Nephron progenitor cell (in vitro differentiated cells): ENCODE measurements around the gene KBTBD4.

ENCODE experiments used
- DNase-seq: peaks from one replicate; pipeline ENCODE4 v3.0.0; 2021
- H3K27ac Mint-ChIP-seq: 2 replicates; pipeline ENCODE4 v1.8.0; 2021; ENCODE audit warnings: mild to moderate bottlenecking, moderate library complexity, mixed read lengths
- H3K27me3 Mint-ChIP-seq: 2 replicates; pipeline ENCODE4 v1.8.0; 2021; ENCODE audit warnings: mild to moderate bottlenecking, low read depth, mixed read lengths; ENCODE audit not compliant: poor library complexity
- H3K36me3 Mint-ChIP-seq: 2 replicates; pipeline ENCODE4 v1.8.0; 2021; ENCODE audit warnings: low read depth, mixed read lengths
- H3K4me1 Mint-ChIP-seq: 2 replicates; pipeline ENCODE4 v1.8.0; 2021; ENCODE audit warnings: mixed read lengths
- H3K4me3 Mint-ChIP-seq: 2 replicates; pipeline ENCODE4 v1.8.0; 2021; ENCODE audit warnings: mild to moderate bottlenecking, moderate library complexity, mixed read lengths
- H3K9me3 Mint-ChIP-seq: 2 replicates; pipeline ENCODE4 v1.8.0; 2021; ENCODE audit warnings: mild to moderate bottlenecking, moderate library complexity, mixed read lengths
- CTCF ChIP-seq: fragments of 200-600 bp; sonication (generic); IDR thresholded peaks from 2 replicates; pipeline ENCODE4 v1.5.0; 2021; ENCODE audit warnings: antibody characterized with exemption

KBTBD4 gene

GRCh38 chr11:47578524-47579494, at the start of gene KBTBD4, which contains the start of gene NDUFS3:
TSS of gene KBTBD4 (minus strand) at chr11:47578970. CDS start at chr11:47578951, 19 bp downstream.
TSS of gene NDUFS3 (plus strand) at chr11:47579074. CDS start at chr11:47579092, 18 bp downstream.
- H3K36me3 Mint-ChIP-seq = peaks cover 59% of the 10 kb centered on the region
- peak within 1 kb of the TSS; percentile 100 for H3K27ac Mint-ChIP-seq
- no peak for TF ChIP-seq CTCF
- no peaks in the 10 kb centered on the region for H3K27me3 Mint-ChIP-seq
- peak; percentile 96 for DNase-seq
- H3K4me1 Mint-ChIP-seq = peaks cover 43% of the 10 kb centered on the region
- H3K9me3 Mint-ChIP-seq = no peaks in the 10 kb centered on the region
- peak within 1 kb of the TSS; percentile 98 for H3K4me3 Mint-ChIP-seq

GRCh38 chr11:47628026-47628425, 49.3 kb upstream of the KBTBD4 start:
- H3K4me3 Mint-ChIP-seq = no peak overlapping the region
- H3K4me1 Mint-ChIP-seq = no peaks in the 10 kb centered on the region
- peaks cover 71% of the 10 kb centered on the region for H3K36me3 Mint-ChIP-seq
- H3K9me3 Mint-ChIP-seq = no peaks in the 10 kb centered on the region
- H3K27me3 Mint-ChIP-seq = no peaks in the 10 kb centered on the region
- H3K27ac Mint-ChIP-seq = no peak overlapping the region
- no peak for TF ChIP-seq CTCF
- DNase-seq = no peak

- Mint-ChIP-seq H3K4me3 (no peak overlapping the region), H3K27ac (no peak overlapping the region), H3K27me3 (no peaks in the 10 kb centered on the region), H3K9me3 (no peaks in the 10 kb centered on the region), H3K36me3 (peaks cover 71% of the 10 kb centered on the region), H3K4me1 (no peaks in the 10 kb centered on the region)
- no peak for DNase-seq
- TF ChIP-seq CTCF = no peak
Measured at GRCh38 chr11:47626234-47626633, 47.5 kb upstream of the KBTBD4 start.

- H3K9me3 Mint-ChIP-seq = no peaks in the 10 kb centered on the region
- H3K27me3 Mint-ChIP-seq = no peaks in the 10 kb centered on the region
- no peak for TF ChIP-seq CTCF
- DNase-seq = no peak
- no peaks in the 10 kb centered on the region for H3K4me1 Mint-ChIP-seq
- no peak overlapping the region for H3K4me3 Mint-ChIP-seq
- H3K27ac Mint-ChIP-seq = no peak overlapping the region
- H3K36me3 Mint-ChIP-seq = peaks cover 34% of the 10 kb centered on the region
Measured at GRCh38 chr11:47620836-47621378, 42.1 kb upstream of the KBTBD4 start.

GRCh38 chr11:47617417-47617809, 38.6 kb upstream of the KBTBD4 start:
- no peak for DNase-seq
- no peaks in the 10 kb centered on the region for H3K4me1 Mint-ChIP-seq
- H3K4me3 Mint-ChIP-seq = no peak overlapping the region
- no peaks in the 10 kb centered on the region for H3K27me3 Mint-ChIP-seq
- peak overlapping the region; percentile 10 for H3K27ac Mint-ChIP-seq
- H3K36me3 Mint-ChIP-seq = peaks cover 14% of the 10 kb centered on the region
- TF ChIP-seq CTCF = no peak
- H3K9me3 Mint-ChIP-seq = no peaks in the 10 kb centered on the region
